Epidermal melanocyte (primary cell): Measurements from ENCODE around the gene ABLIM1.
A peak's percentile ranks its signal among the peaks of the same experiment; 100 is the strongest.

ENCODE experiments used
- DNase-seq: peaks from one replicate; pipeline ENCODE4 v3.0.0; 2011; ENCODE audit warnings: low spot score; ENCODE audit not compliant: insufficient read length

The ABLIM1 gene

GRCh38 chr10:114470956-114471905 is 186.8 kb downstream of the ABLIM1 start:
- peak; percentile 32 for DNase-seq

- no peak for DNase-seq
Measured at GRCh38 chr10:114470361-114470760, 187.7 kb downstream of the ABLIM1 start.

GRCh38 chr10:114458955-114459354 is 199.1 kb downstream of the ABLIM1 start:
- DNase-seq = no peak

GRCh38 chr10:114458216-114458920 is 199.7 kb downstream of the ABLIM1 start:
- no peak for DNase-seq

GRCh38 chr10:114453576-114453975 is 204.5 kb downstream of the ABLIM1 start:
- DNase-seq = no peak

- no peak for DNase-seq
Measured at GRCh38 chr10:114448897-114449296, 209.2 kb downstream of the ABLIM1 start.

GRCh38 chr10:114445332-114445731 is 212.7 kb downstream of the ABLIM1 start:
- no peak for DNase-seq

GRCh38 chr10:114444819-114445218 is 213.3 kb downstream of the ABLIM1 start:
- DNase-seq = no peak

- no peak for DNase-seq
Measured at GRCh38 chr10:114442091-114442630, 215.9 kb downstream of the ABLIM1 start.

- no peak for DNase-seq
Measured at GRCh38 chr10:114441107-114441506, 217.0 kb downstream of the ABLIM1 start.

- peak; percentile 32 for DNase-seq
Measured at GRCh38 chr10:114437473-114438292, 220.4 kb downstream of the ABLIM1 start.

GRCh38 chr10:114436941-114437340 is 221.1 kb downstream of the ABLIM1 start:
- no peak for DNase-seq

- no peak for DNase-seq
Measured at GRCh38 chr10:114432566-114433093, 225.4 kb downstream of the ABLIM1 start.

GRCh38 chr10:114431414-114432135 is 226.5 kb downstream of the ABLIM1 start:
- DNase-seq = no peak

- no peak for DNase-seq
Measured at GRCh38 chr10:114430688-114431413, 227.2 kb downstream of the ABLIM1 start.

- no peak for DNase-seq
Measured at GRCh38 chr10:114429581-114430335, 228.3 kb downstream of the ABLIM1 start.

- DNase-seq = no peak
Measured at GRCh38 chr10:114427124-114427852, 230.8 kb downstream of the ABLIM1 start.

- DNase-seq = no peak
Measured at GRCh38 chr10:114426476-114426875, 231.6 kb downstream of the ABLIM1 start.
